ENCODE measurements around the gene MARCHF2. TPM values are rescaled to one million over a fixed set of nuclear protein-coding genes. Genes with fewer than 3 reads are reported as not detected.

MARCHF2 gene
- total RNA-seq, 2 donors from 2014 or later = 81.1 to 87.8 TPM

DNA sequence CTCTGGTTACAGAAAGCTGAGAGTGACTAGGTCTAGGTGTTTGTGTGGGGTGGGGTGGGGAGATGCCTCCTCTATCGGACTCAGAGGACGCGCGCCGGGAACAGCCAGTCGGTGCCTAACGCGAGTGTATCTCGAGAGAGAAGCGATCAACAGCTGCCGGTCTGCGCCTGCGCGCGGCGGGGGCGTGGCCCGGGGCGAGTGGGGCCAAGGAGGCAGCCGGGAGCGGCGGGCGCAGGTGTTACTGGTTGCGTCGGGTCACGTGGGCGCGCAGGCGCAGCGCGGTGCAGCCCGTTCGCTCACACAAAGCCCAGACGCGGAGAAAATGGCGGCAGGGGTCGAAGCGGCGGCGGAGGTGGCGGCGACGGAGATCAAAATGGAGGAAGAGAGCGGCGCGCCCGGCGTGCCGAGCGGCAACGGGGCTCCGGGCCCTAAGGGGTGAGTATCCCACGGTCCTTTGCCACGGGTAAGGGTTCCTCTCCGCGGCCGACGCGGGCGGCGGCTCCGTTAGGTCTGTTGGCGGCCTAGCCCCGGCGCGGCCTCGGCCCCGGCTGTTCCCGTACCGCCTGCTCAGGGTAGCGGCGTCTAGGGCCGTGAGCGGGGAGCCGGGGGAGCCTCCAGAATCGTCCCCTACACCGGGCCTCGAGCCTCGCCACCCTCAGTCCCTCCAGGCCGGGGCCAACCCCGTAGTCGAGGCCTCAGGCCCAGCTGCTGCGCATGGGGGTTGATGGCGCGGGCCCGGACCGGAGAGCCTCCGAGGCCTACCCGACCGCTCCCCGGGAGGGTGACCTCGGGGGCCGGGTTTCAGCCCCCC, 31.8 kb downstream of the MARCHF2 start, which contains the start of gene HNRNPM:
TSS of gene HNRNPM (plus strand) at position 299 of the 811 bp plus-strand sequence. CDS start at position 323, 24 bp downstream.
- ATAC-seq (peak; percentile 98 to 99), DNase-seq (peak; percentile 100)
- intact Hi-C loops (cut with DNase I) = loop anchor here in 1 of 2 donors (5.0 kb wide), 1 partner anchor 33 kb away; the partner anchor contains the start of gene MARCHF2

DNA sequence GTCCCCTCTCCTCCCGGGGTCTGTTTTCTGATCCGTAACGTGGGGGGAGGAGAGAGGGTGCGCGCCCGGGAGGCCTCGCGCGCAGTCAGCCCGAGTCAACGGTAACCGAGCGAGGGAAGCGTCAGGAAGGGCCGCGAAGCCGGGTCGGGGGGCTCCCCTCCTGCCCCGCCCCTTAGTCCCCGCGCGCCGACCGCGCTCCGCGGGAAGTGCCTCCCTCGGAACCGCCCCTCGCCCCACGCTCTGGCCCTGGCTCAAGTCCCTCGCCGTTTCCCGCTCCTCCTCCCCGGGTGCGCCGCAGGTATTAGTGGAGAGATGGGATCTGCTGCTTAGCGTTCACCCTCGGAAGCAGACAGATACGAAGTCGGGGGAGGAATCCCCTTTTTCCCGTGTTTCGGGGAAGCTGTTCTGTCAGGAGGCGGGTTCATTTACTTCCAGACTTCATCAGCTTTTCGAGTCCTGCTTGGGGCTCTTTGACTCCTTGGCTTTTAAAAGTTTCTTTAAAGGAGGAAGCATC, 32.4 kb downstream of the MARCHF2 start:
- DNase-seq (peak; percentile 72), ATAC-seq (peak; percentile 67 to 79)
- intact Hi-C loops (cut with DNase I) = loop anchor here in 1 of 2 donors (5.0 kb wide), 1 partner anchor 33 kb away; the partner anchor contains the start of gene MARCHF2

DNA sequence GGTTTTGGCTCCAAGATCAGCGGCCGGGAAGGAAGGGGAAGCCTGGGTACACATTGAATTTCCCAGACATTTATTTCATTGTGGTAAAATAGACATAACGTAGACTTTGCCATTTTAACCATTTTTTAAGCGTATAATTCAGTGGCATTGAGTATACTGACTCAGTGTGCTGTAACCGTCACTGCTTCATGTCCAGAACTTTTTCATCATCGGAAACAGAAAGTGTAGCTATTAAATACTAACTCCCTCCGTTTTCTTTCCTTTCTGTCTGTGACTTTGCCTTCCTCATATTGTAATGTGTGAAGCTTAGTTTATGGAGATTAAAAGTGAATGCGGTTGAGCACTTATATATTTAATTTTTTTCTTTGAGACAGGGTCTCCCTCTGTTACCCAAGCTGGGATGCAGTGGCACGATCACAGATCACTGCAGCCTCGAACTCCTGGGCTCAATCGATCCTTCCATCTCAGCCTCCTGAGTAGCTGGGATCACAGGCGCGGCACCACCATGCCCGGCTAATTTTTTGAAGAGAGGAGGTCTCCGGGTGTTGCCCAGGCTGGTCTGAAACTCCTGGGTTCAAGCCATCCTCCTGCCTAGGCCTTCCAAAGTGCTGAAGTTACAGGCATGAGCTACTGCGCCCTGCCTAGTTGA, 33.1 kb downstream of the MARCHF2 start:
- intact Hi-C loops (cut with DNase I) = loop anchor here in 1 of 2 donors (5.0 kb wide), 1 partner anchor 34 kb away; the partner anchor contains the start of gene MARCHF2
- DNase-seq = no peak
- no peak for ATAC-seq

DNA sequence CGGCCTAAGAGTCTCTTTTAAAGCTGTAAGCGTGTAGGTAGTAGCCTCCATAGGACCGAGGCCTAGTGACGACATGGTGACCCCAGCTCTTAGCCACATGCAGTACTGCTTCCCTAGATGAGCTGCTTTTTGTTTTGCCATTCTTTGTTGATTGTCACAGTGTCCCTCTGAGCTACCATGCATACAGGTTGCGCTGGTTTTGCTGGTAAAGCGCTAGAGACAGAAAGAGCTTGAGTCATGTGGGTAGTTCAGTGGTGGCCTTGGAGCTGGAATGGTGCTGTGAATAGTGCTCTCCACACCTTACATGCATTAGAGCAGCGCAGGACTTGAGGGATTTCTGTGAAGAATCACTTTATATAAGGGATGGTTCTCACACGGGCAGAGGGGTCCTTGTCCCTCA, 36.7 kb downstream of the MARCHF2 start:
- intact Hi-C loops (cut with DNase I) = loop anchor here in 1 of 2 donors (5.0 to 10.0 kb wide), 2 partner anchors 38 to 95 kb away; partner anchors contain the start of gene MARCHF2
- DNase-seq (no peak), ATAC-seq (no peak)

DNA sequence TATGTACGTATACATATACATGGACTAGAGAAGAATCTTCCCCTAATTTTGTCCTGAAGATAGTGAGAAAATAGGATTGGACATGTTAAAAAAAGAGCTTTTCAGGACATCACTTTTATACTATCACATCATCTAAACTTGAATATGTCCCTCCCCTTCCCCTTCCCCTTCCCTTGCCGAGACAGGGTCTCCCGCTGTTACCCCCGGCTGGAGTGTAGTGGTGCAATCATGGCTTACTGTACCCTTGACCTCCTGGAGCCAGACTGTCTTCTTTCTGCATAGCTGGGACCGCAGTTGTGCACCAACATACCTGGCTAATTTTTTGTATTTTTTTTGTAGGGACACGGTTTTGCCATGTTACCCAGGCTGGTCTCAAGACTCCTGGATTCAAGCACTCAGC, 38.3 kb downstream of the MARCHF2 start:
- intact Hi-C loops (cut with DNase I) = loop anchor here in 1 of 2 donors (10.0 kb wide), 1 partner anchor 97 kb away; no protein-coding TSS in a partner anchor
- DNase-seq = no peak
- ATAC-seq = no peak

DNA sequence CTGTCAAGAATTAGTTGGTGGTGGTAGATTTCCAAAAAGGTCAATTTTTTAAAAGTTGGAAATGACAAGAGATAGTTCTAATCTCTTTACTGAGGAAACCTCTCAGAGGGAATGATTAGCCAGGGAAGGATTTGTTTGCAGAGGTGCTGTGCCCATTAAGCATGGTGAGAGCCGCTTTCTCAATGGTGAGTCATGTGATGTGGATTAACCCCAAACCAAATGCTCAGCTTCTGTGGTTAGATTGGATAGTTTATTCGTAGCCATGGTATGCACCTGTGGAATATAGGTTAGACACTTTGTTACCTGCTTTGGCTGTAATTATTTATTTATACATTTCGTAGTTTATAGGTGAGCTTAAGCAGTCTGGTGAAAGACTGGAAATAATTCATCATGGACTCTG, 38.8 kb downstream of the MARCHF2 start:
- ATAC-seq (peak in 1 of 2 donors; percentile 49), DNase-seq (no peak)
- intact Hi-C loops (cut with DNase I) = loop anchor here in 1 of 2 donors (10.0 kb wide), 1 partner anchor 97 kb away; no protein-coding TSS in a partner anchor

DNA sequence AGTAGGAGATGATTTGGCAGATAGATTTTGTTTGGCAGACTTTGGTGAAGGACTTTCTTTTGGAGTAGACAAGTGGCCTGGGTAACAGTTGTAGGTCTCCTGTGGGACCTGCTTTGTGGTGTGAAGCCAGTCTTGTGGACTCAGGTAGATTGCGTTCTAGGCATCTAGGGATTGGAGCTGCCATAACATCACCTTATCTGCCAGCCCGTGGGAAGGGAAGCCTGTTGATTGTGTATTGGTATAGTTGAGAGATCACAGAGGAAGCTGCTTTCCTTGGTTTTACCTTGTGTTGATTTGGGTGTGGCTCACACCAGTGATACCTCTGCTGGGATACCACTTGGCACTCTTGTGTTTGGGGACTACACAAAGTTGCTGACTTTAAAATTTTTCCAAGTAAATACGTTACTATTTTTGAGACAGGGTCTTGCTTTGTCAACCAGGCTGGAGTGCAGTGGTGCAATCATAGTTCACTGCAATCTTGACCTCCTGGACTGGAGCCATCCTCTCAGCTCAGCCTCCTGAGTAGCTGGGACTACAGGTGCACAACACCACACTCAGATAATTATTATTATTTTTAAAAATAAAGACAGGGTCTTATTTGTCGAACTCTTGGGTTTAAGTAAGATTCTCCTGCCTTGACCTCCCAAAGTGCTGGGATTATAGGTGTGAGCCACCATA, 39.5 kb downstream of the MARCHF2 start:
- DNase-seq = no peak
- ATAC-seq = peak in 1 of 2 donors; percentile 25
- intact Hi-C loops (cut with DNase I) = loop anchor here in 1 of 2 donors (10.0 kb wide), 1 partner anchor 98 kb away; no protein-coding TSS in a partner anchor

DNA sequence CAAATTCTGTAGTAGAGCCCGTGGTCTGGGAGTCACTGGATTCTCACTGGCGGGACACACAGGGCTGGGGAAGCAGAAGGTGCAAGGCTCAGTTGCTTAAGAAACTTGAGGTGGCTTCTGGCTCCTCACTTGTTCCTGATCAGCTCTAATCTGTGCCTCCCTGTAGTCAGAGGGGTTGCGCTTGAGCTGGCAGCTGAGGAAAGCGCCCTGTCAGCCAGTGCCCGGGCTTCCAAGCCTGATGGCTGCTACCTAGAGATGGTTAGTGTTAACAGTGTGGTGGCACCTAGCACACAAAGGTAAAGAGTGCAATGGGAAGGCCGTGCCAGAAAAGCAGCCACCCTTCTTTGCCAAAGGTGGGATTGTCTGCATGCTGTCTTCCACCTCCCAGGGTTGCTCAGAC, 40.5 kb downstream of the MARCHF2 start:
- intact Hi-C loops (cut with DNase I) = loop anchor here in 1 of 2 donors (10.0 kb wide), 1 partner anchor 99 kb away; no protein-coding TSS in a partner anchor
- no peak for ATAC-seq
- DNase-seq = no peak

DNA sequence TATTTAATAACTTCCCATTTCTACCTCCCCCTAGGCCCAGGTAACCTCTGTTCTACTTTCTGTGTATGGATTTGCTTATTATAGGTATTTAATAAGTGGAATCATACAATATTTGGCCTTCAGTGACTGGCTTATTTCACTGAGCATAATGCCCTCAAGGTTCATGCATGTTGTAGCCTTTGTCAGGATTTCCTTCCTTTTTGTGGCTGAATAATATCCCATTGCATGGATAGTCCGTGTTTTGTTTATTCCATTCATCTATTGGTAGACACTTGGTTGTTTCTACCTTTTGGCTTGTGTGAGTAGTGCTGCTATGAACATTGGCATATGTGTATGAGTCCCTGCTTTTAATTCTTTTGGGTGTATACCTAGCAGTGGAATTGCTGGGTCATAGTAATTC, 41.1 kb downstream of the MARCHF2 start:
- intact Hi-C loops (cut with DNase I) = loop anchor here in 1 of 2 donors (10.0 kb wide), 1 partner anchor 99 kb away; no protein-coding TSS in a partner anchor
- DNase-seq (no peak), ATAC-seq (no peak)

DNA sequence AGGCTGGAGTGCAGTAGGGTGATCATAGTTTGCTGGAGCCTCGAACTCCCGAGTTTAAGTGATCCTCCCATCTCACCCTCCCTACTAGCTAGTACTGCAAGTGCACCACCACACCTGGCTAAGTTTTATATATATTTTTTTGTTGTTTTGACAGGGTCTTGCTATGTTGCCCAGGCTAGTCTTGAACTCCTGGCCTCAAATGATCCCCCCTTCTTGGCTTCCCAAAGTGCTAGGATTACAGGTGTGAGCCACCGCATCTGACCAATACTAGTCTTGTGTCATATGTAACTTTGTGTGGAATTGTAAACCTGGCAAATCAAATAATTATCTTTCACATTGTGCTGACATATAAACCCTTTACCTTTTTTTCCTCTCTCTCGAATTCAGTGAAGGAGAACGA, 41.9 kb downstream of the MARCHF2 start:
- no peak for DNase-seq
- ATAC-seq = no peak
- intact Hi-C loops (cut with DNase I) = loop anchor here in 1 of 2 donors (10.0 kb wide), 1 partner anchor 100 kb away; no protein-coding TSS in a partner anchor

DNA sequence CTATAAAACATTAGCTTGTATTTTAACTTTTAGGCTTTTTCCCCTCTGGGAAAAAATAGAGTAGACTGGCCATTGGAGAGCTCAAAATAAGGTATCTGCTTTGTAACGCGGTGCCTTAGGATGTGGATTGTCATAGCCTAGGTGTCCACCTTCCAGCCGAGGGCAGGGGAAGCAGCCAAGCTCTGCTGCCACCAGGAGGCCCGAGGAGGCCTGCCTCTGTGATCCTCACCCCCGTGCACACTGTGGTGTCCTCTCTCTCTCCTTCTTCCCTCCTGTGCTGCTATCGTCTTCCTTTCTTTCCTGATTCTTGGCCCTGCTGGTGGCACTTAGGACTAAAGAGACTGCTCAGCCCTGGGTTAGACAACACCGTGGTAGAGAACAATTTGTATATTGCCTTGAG, 43.0 kb downstream of the MARCHF2 start:
- DNase-seq (no peak), ATAC-seq (peak; percentile 23 to 32)
- intact Hi-C loops (cut with DNase I) = loop anchor here in 1 of 2 donors (10.0 kb wide), 1 partner anchor 101 kb away; no protein-coding TSS in a partner anchor

DNA sequence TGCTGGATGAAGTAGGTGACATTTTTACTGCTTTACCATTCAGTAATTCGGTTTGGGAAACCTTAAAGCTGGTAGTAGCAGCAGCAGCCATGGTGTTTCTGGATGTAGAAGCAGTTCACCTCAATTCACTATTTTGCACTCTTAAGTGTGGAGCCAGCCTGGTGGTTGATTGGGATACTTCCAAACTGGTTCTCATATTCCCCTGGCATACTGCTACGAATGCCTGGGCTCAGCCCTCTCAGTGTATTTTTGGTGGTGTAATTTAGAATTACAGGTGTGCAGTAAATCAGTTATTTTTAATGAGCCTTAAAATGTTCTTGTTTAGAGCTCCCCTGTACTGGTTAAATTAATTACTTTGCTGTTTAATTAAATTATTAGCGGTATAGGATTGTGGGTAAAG, 44.1 kb downstream of the MARCHF2 start:
- no peak for ATAC-seq
- intact Hi-C loops (cut with DNase I) = loop anchor here in 1 of 2 donors (10.0 kb wide), 1 partner anchor 102 kb away; no protein-coding TSS in a partner anchor
- DNase-seq = no peak

DNA sequence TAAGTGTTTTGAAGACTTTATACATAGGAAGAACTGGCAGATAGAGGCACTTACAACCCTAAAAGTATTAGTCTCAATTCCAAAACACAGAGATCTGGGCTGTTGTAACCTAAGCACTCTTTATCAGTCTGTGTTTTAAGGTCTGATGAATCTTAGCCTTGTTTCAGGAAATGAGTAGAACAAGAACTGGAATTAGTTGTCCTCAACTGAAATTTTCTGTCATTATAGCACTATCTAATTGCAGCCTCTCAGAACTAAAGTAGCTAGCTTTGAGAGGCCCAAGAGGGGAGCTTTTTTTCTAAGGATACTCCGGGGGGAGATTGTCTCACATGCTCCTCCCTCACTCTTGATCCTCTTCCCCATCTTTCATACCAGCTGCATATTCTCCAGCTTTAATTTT, 44.7 kb downstream of the MARCHF2 start:
- DNase-seq = no peak
- no peak for ATAC-seq
- intact Hi-C loops (cut with DNase I) = loop anchor here in 1 of 2 donors (10.0 kb wide), 1 partner anchor 103 kb away; no protein-coding TSS in a partner anchor

DNA sequence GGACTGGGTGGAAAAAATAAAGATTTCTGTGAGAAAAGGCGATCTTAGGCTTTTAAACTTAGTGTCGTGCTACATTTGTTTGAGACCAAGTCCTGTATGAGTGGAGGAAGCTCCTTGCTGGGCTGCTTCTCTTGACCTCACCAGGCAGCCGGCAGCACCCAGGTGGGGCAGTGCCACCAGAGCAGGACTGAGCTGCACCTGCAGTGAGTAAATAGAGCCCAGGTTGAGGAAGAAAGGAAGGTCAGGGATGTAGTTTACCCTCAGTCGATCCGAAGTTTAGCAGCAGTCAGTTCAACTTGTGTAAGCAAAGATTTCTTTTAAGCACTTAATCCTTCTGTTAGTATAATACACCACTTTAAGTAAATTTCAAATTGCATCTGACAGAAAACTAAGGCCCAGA, 45.3 kb downstream of the MARCHF2 start:
- intact Hi-C loops (cut with DNase I) = loop anchor here in 1 of 2 donors (10.0 kb wide), 1 partner anchor 104 kb away; no protein-coding TSS in a partner anchor
- no peak for ATAC-seq
- DNase-seq = no peak

DNA sequence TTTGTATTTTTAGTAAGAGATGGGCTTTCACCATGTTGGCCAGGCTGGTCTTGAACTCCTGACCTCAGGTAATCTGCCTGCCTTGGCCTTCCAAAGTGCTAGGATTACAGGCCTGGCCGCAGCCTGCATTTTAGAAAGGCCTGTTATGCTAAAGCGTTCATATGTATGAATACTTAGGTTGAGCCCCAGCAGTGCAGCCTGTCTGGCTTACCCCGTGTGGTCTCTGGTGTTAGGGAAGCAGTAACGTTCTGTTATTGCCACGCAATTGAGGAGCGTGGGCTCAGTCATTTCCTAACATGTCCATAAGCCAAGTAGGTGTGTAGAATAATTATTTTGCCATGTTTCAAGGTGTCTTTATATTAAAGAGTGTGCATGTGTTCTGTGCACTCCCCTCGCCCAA, 46.0 kb downstream of the MARCHF2 start:
- ATAC-seq (peak in 1 of 2 donors; percentile 18), DNase-seq (no peak)
- intact Hi-C loops (cut with DNase I) = loop anchor here in 1 of 2 donors (10.0 kb wide), 1 partner anchor 104 kb away; no protein-coding TSS in a partner anchor

DNA sequence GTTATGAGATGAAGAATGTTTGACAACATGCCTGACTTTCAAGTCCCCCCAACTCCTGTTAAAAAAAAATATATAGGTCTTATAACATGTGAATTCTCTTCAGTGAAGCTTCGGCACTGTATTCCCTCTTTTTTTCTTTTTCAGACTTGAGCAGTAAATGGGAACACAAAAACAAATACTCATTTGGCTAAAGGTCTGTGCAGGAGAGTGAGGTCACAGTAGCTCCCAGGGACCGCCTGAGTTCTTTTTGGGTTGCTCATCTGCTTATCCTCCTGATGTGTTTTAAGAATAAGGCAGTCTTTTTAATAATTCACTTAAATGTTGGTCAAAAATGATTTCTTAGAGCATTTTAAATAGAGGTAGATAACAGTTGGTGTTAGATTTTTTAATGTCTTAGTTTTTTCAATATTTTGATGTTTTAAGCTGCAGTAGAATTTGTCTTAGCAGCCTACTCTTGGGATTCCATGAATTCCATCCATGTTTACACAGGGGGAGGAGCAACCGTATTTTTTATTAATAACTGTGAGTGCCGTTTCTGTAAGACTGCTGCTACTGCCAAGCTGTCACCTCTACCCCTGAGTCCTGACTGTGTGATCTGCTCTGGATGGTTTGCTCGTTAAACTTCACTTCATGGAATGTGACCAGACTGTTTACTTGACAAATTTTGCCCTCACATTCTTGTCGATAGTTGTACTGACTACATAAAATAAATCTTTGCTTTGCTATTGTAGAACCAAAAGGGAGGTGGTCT, 46.6 kb downstream of the MARCHF2 start:
- intact Hi-C loops (cut with DNase I) = loop anchor here in 1 of 2 donors (5.0 to 10.0 kb wide), 2 partner anchors 37 to 105 kb away; no protein-coding TSS in a partner anchor

DNA sequence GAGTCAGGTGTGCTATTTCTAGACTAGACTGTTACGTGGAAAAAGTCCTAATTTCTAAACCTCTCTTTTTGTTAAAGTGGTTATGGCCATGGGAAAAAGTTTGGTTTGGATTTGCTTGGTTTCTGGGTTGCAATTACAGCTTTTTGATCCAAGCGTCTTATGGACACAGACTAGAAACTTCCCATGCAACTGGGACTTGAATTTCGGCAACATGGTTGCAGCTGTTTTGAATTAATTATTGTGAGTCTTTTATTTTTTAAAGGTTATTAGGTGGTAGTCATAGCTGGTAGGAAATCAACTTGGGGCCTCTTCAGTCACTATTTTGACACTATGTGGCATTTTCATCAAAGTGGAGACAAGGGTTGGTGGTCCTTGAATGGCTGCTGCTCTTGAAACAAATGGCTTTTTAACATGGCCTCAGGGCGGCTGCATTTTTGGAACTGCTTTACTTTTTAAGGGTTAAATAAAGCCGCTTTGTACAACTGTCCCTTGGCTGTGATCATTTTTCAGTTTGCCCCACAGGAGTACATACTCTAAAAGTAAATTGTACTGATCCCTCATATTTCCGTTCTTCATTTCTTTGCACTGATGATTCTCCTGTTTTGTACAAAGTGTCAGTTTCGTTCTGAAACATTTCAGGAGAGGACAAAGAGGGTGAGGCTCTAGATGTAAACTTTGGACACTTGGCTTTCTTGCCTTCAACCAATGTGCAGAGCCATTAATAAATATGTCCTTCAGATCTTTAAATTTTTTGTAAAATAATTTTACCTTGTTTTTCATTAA, 47.6 kb downstream of the MARCHF2 start:
- intact Hi-C loops (cut with DNase I) = loop anchor here in 1 of 2 donors (5.0 kb wide), 1 partner anchor 38 kb away; no protein-coding TSS in a partner anchor
- no peak for DNase-seq
- no peak for ATAC-seq

More for the DNA sequence above, 46.6 kb downstream of the MARCHF2 start:
- DNase-seq (no peak), ATAC-seq (peak; percentile 62 to 78)

Data from left cardiac atrium (tissue), 4 donors.